ENCODE data around the gene CCDC86.

The CCDC86 gene

DNA sequence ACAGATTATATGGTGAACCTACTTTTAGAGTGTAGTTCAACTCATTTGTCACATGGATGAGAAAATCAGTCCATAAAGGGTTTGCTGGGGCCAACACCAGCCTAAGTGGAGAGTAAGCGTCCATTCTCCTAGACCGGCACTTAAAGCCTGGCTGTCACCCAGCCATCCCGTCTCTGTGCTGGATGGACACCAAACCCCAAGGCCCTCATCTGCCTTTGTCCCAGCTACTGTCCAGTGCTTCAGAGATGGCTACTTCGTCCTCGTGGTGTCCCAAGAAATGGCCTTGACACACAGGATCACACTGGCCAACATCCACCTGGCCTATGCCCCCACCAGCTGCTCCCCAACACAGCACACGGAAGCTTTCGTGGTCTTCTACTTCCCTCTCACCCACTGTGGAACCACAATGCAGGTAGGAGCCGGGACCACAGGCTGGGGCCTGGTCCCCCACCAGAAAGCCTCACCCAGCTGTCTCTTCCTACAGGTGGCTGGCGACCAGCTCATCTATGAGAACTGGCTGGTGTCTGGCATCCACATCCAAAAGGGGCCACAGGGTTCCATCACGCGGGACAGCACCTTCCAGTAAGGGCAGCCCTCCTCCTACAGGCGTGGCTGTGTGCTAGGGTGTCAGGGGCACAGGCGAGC lies 28.9 kb downstream of the CCDC86 start:
- DNase-seq = no peak

DNA sequence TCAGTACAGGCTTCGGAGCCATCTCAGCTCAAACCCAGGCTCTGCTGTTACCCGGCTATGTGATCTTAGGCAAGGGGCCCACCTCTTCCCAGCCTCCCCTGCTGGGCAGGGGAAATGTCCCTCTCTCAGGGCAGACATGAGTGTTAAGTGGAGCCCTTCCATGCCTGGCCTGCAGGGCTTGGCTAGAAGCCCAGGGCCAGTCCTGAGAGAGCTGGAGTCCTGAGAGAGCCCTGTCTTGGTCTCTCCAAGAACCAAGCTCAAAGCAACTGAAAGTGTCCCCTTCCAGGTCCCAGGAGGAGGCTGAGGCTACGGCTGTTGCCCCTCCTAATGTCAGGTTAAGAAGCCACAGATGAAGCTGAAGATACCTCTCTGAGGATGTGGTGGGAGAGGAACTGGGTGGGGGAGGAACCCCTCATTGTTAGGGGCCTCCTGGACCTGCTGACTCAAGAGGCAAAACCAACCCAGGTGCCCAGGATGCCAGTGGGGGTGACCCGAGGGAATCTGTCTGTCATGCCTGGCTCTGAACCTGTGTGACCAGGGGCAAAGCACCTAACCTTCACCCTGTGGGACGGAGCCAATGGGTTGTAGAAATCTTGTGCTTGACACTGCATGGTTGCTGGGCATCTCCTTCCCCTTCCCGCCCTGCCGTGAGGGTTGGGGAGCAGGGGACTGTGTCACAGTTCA lies 29.6 kb downstream of the CCDC86 start:
- DNase-seq = no peak

DNA sequence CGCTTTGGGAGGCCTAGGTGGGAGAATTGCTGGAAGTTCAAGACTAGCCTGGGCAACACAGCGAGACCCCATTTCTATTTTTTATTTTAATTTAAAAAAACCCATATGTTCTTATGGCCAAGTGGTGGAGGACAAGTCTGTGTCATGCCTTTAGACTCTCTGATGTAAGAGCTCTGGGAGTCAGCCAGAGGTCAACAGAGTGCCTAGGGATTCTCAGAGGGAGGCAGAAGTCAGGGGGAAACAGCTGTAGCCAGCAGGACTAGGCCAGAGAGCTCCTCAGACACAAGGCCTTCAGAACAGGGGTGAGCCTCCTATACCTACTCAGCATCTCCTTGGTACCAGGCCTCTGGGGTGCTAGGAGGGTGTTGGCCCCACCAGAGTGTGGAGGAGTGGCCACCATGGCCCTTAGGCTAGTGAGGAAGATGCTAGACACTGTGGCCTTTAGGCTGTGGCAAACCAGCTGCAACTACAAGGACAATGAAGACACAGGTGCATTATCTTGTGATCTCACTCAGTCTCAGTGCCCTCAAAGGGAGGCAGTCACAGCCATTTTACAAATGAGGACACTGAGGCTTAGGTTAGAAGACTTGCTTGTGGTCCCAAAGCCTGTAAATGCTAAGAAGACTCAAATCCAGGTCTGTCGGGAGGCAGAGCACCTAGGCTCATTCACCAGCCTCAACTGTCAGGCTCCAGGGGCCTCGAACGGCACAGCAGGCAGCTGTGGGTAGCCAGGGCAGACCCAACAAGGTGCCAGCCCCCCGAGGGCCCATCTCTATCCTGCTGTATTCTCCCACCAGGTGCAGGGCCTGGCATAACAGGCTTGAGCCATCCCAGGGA lies 30.4 kb downstream of the CCDC86 start:
- no peak for DNase-seq

DNA sequence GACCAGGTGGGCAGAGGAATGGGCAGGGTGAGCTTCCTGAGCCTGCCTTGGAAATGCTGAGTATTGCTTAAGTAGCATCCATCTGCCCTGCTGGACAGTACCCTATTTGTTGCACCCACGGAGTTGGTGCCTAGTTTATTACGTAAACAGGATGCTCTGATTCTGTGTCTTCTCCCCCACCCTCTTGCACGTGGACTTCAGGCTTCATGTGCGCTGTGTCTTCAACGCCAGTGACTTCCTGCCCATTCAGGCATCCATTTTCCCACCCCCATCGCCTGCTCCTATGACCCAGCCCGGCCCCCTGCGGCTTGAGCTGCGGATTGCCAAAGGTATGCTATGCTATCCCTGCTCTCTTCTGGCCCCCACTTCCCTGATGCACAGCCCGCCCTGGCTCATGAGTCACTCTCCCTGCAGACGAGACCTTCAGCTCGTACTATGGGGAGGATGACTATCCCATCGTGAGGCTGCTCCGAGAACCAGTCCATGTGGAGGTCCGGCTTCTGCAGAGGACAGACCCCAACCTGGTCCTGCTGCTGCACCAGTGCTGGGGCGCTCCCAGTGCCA lies 31.1 kb downstream of the CCDC86 start:
- DNase-seq = peak in 2 of 6 experiments; percentile 19 to 29

DNA sequence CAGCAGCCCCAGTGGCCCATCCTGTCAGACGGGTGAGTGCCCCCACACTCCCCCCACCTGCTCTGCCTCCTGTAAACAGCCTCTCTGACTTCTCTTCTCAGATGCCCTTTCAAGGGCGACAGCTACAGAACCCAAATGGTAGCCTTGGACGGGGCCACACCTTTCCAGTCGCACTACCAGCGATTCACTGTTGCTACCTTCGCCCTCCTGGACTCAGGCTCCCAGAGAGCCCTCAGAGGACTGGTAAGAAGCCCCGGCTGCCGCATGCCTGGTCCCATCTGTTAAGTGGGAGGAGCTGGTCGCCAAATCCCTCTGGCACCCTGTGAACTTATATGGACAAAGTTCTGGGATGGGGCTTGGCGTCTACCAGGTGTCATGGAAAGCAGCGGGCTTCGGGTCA lies 31.6 kb downstream of the CCDC86 start:
- no peak for DNase-seq

DNA sequence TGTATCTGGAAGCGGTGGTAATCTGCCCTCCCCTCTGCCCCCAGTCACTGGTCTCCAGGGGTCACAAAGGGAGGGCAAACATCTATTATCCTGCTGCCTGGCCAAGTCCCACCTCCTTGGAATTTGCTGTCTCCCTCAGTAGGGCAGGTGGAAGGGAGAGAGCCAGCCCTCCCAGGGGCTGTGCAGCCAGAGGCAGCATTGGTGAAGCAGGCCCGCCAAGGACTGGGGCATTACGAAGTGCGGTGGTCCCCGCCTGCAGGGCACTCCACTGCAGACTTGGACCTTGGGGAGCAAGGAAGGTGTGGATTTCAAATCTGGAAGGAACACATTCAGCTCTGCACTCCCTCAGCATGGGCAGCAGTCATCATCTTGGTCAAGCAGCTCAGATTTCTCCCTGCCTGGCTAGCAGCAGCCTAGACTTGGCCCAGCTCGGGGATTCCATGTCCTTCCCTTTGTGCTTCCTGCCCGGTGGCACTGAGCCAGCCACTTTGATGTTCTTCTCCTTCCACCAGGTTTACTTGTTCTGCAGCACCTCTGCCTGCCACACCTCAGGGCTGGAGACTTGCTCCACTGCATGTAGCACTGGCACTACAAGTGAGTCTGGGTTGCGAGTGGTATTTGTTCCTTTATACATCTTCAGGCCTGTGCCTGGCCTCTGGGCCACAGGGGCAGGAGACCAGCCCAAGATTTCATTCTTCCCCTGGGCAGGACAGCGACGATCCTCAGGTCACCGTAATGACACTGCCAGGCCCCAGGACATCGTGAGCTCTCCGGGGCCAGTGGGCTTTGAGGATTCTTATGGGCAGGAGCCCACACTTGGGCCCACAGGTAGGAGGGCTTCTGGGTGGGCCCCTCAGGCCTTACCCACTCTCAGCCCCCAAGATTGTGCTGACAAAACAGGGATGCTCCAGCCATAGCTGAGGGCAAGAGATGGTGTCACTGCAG lies 32.8 kb downstream of the CCDC86 start:
- DNase-seq = no peak

DNA sequence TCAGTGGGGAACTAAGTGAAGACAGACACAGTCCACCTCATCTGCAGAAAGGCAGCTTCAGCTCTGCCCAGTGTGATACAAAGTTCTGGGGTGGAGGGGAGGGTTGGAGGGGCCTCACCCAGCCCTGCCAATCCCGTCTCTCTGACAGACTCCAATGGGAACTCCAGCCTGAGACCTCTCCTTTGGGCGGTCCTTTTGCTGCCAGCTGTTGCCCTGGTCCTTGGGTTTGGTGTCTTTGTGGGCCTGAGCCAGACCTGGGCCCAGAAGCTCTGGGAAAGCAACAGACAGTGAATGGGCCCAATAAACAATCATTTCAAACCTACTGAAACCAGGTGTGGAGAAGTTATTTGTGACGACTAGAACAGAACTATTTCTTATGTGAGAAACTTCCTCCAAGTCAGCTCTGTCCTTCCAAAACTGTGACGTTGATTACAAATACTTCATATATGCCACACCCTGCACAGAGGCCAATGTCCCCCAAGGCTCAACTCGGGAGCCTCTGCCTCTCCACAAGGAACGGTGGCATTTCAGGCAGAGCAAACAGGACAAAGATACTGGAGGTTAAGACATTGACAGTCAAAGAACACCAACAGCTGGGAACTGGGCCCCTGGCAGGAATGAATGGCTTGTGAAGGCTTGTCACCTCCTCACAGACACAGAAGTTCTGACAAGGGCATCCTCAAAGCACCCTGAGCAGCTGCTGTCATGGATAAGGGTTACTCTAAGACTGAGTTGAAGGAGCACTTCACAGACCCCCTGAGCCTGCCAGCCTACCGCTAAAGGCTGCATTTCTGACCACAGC lies 33.7 kb downstream of the CCDC86 start:
- no peak for DNase-seq

DNA sequence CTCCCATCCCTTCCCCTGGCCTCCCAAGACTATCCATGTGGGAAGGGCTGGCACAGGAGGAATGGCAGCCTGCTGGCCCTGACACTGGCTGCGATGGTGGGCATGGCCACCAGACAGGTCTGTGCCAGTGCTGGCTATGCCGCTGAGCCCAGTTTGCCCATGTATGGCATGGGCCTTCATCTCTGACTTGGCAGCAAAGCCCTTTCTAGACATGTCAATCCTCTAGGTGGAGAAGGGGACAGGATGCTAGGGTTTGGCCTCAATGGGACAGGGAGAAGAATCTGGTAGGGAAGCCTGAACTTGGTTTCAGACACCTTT lies 34.2 kb downstream of the CCDC86 start:
- no peak for DNase-seq

DNA sequence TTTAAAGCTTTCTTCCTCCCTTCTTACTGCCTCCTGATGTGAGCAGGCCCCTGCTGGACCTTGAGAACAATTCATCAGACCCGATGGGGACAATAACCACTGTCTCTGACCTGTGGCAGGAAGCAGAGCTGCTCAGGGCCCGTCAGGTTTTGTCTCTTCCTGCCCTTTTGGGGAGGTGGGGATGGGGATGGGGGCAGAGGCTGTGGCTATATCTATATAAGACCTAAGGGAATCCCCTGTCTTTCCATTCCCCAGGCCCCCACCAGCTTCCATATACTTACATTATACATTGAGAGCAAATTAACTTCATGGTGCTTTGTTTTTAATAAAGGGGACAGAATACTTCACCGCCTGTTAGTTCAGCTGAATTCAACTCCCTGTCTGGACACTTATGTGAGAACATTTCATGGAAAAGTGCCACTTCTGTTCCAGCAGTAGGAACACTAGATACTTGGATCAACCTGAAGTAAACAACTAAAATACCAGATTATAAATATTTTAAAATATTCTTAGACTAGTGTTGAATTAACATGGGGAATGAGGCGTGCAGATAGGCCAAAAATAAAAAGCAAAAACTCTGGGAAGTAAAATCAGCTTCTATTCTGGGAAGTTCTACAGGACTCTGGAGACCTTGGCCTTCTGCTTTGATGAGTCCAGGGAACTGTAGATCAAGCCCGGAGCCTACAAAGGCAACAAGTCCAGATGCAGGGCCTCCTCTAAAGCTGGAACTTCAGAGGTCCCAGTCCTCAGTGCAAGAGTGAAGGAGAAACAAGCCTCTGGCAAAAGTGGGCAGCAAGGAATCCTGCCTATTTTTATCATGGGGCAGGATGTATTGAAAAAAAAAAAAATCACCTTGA lies 36.6 kb downstream of the CCDC86 start:
- no peak for DNase-seq

DNA sequence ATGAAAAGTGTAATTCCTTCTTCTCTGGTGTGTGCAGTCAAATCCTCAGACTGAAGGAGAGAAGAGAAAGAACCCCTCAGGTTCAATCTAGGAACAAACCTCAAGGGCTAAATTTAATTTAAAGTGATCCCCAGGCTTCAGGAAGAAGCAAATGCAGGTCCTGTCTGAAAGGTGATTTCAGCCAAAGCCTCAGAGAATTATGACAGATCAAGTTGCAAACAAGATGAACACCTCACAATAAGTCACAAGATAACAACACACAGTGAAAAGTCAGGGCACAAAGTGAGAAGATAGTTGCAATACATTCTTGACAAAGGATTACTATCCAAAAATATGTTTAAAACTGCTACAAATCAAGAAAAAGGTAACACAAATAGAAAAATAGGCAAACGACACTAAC lies 37.2 kb downstream of the CCDC86 start:
- DNase-seq = no peak

DNA sequence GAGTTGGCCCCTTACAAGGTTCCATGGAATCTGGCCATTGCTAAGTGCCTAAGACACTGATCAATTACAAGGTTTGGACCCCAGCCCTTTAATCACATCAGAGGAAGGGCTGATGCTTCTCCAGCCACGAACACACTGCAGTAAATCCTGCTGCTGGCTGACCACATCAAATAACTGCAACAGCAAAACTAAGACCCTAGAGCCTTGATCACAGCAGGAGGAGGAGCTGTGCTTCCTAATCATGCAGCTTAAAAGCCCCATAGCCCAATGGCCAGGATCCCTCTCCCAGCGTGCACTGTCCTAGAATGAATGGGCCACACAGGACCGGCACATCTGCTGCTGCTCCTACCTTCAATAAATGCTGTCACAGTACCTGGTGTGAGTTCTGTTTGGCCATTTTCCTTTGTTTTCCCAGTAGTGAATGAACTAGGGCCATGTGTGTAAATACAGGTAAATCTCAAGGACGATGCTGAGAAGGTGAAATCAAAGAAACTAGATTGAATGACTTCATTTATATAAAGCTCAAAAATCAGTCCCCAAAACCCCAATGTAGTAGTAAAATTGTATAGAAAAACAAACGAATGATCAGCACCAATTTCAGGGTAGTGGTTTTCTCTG lies 38.2 kb downstream of the CCDC86 start:
- DNase-seq = no peak

DNA sequence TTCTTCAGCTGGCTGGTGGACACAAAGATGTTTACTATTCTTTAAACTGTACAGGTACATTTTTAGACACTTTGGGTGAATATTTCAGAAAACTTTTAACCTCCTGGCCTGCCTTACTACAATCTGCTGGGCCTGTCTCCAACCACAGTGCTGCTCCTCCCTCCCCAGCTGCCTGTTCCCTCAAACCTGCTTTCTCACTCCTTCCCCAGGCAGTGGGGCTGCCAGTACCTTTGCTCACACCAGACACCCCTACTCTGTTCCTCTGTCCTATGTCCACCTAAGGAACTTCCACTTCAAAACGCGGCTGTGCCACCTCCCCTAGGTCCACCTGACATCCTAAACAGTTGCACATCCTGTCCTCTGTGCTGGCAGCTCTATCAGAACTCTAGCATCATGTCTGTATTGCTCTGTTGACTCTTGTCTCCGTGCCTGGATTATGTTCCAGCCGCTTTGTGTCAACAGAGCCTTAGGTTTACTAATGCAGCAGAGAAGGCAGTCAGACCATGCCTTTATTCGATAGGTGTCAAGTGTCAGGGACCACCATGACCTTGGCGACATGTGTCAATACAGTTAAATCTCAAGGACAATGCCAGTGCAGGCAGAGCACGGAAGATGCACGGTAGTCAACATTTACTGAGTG lies 38.9 kb downstream of the CCDC86 start:
- no peak for DNase-seq

DNA sequence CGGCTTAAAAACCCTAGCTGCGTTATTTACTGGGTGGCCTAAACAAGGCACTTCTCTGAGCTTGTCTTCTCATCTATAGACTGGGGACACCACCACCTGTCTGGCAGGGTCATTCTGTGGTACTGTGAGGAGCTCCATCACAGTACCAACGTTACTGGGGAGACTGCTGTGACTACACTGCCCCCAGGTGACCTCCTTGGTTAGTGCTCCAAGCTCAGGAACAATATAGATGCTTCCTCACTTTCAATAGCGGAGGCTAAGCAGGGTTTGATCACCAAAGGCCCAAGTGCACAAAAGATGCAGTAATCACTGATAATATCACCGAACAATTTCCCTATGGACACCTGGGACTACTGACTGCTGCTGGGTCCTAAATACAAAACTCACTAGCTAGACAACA lies 45.6 kb downstream of the CCDC86 start:
- DNase-seq = no peak

DNA sequence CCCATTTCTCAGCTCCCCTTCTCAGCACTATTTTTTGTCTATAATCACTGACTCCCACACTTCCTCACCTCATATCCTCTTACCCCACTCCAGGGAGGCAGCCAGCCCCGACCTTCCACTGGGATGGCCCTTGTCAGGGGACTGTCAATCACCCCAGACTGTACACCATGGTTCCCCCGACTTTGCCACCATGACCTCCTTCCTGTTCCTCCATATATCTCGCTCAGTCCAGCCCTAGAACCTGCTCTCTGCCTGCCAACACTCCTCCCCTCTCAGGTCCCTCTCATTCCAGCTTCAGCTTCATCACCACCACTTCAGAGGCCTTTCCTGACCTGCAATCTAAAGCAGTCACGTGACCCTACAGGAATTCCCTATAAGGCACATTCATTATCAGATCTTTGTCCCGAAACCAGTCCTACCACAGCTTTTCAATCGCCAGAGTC lies 48.0 kb downstream of the CCDC86 start:
- DNase-seq = no peak

DNA sequence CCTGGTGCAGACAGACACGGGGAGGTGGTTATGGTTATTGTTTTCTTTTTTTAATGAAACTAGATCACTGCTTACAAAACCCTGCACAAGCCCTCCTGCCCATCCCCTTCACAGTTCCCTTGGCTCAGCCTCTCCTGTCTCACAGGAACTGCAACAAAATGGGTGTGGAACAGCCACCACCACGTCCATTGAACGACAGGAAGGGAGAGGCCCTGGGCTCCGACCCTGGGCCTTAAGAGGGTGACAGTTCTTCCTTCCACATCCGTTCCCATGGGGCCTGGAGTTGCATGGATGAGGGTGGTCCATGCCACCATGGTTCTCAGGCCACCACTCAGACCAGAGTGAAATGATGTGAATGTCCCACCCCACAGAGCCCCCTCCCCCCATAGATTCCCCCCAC lies 48.8 kb downstream of the CCDC86 start:
- no peak for DNase-seq

DNA sequence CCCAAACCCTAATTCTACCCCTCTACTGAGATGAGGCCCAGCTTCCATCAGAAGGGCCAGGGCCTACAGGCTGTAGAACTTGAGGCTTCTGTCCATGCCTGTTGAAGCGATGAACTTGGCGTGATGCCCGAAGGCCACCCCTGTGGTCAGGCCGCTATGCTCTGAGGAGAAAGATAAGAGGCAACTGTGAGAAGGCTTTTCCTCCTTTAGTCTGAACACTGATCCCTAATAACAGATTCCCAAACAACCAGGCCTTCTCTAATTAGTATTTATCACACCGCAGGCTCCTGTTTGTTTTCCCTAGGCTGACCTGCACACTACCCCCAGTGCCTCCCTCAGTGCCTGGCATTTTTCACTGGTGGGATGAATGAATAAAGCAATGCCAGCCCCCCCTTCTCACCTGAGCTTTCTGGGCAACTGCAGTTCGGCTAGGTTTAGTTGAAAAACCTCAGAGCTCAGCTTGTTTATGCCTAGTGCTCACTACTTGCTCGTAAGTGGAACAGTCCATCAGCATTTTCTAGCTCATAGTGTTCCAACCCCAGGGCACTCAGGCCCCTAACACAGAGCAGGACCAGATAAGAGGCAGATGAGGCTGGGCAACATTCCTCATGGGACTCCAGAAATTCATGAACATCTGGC lies 49.3 kb downstream of the CCDC86 start:
- DNase-seq = no peak

DNA sequence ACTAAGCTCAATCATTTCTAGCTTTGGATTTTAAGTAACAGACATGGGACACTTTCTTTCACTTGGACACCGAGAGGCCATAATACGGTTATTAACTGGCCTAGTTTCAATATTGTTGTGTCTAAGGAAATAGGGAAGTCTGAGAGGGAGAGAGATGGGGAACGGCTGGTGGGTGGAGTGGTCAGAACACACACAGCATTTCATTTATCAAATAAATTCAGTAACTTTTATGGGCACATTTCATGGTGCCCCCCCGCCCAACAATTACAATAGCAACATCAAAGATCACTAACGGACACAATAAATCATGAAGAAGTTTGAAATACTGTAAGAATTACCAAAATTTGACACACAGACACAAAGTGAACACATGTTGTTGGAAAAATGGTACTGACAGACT lies 53.8 kb downstream of the CCDC86 start:
- no peak for DNase-seq

DNA sequence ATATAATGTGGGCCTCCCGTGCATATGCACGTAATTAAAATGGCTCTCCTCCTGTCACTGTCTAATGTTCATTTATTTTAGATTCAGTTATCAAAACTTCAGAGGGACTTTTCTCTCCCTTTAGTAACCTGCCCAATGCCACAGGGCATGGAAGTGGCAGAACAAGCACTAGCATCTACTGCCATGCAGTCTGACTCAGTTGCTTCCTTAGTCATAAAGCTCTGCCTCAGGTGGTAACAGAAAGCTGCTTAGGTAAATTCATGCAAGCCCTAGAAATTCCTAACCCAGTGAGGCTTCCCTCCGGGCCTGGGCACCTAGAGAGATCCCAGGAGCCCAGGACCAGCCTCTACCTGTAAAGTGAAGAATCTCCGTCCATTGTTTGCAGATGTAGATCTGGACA lies 55.6 kb downstream of the CCDC86 start:
- no peak for DNase-seq
